Neural crest cell (in vitro differentiated cells): ENCODE results near the gene SHROOM3. TPM values are rescaled to one million over a fixed set of nuclear protein-coding genes. Genes with fewer than 3 reads are reported as not detected.

Experiments
- DNase-seq: peaks from one replicate; pipeline ENCODE4 v3.0.0; 2021; ENCODE audit warnings: low read depth, mixed read lengths, low spot score
- H3K27ac Mint-ChIP-seq: one replicate; pipeline ENCODE4 v1.8.0; 2021; ENCODE audit warnings: mild to moderate bottlenecking, mixed read lengths; ENCODE audit not compliant: unreplicated experiment
- H3K27me3 Mint-ChIP-seq: 2 replicates; pipeline ENCODE4 v1.8.0; 2021; ENCODE audit warnings: low read depth, mild to moderate bottlenecking, mixed read lengths
- H3K36me3 Mint-ChIP-seq: 2 replicates; pipeline ENCODE4 v1.8.0; 2021; ENCODE audit warnings: low read depth, mild to moderate bottlenecking, mixed read lengths
- H3K4me1 Mint-ChIP-seq: 2 replicates; pipeline ENCODE4 v1.8.0; 2021; ENCODE audit warnings: mixed read lengths
- H3K4me3 Mint-ChIP-seq: one replicate; pipeline ENCODE4 v1.8.0; 2021; ENCODE audit warnings: mild to moderate bottlenecking, mixed read lengths
- H3K9me3 Mint-ChIP-seq: 2 replicates; pipeline ENCODE4 v1.8.0; 2021; ENCODE audit warnings: mixed read lengths
- CTCF ChIP-seq: fragments of 200-600 bp; sonication (generic); conservative IDR thresholded peaks from 2 replicates; pipeline ENCODE4 v1.5.0; 2021; ENCODE audit warnings: antibody characterized with exemption, mild to moderate bottlenecking
- total RNA-seq: library from RNA; stranded (reverse); gene quantifications from 2 replicates; pipeline ENCODE4 v1.2.1, GENCODE V29; 2021

The SHROOM3 gene
- total RNA-seq, 1 donor from 2014 or later, result 40.1 TPM

- H3K27me3 Mint-ChIP-seq, result no peaks in the 10 kb centered on the region
- no peak for TF ChIP-seq CTCF
- H3K4me1 Mint-ChIP-seq, result peaks cover 49% of the 10 kb centered on the region
- DNase-seq, result no peak
- H3K36me3 Mint-ChIP-seq, result no peaks in the 10 kb centered on the region
- no peak overlapping the region for H3K4me3 Mint-ChIP-seq
- no peak overlapping the region for H3K27ac Mint-ChIP-seq
- no peaks in the 10 kb centered on the region for H3K9me3 Mint-ChIP-seq
Observed at GRCh38 chr4:76623217-76624045, 188.4 kb downstream of the SHROOM3 start.

GRCh38 chr4:76624241-76624681 lies 189.2 kb downstream of the SHROOM3 start:
- H3K36me3 Mint-ChIP-seq, result peaks cover under 1% of the 10 kb centered on the region
- H3K9me3 Mint-ChIP-seq, result no peaks in the 10 kb centered on the region
- DNase-seq, result peak; percentile 10
- H3K27me3 Mint-ChIP-seq, result no peaks in the 10 kb centered on the region
- peak overlapping the region; percentile 88 for H3K27ac Mint-ChIP-seq
- H3K4me3 Mint-ChIP-seq, result no peak overlapping the region
- H3K4me1 Mint-ChIP-seq, result peaks cover 49% of the 10 kb centered on the region
- TF ChIP-seq CTCF, result no peak

GRCh38 chr4:76624931-76625715 lies 190.1 kb downstream of the SHROOM3 start:
- Mint-ChIP-seq H3K4me1 (peaks cover 46% of the 10 kb centered on the region), H3K4me3 (no peak overlapping the region), H3K36me3 (peaks cover 2% of the 10 kb centered on the region), H3K27ac (peak overlapping the region; percentile 81), H3K9me3 (no peaks in the 10 kb centered on the region), H3K27me3 (no peaks in the 10 kb centered on the region)
- DNase-seq, result no peak
- TF ChIP-seq CTCF, result no peak

- Mint-ChIP-seq H3K4me3 (no peak overlapping the region), H3K27me3 (no peaks in the 10 kb centered on the region), H3K4me1 (peaks cover 42% of the 10 kb centered on the region), H3K27ac (no peak overlapping the region), H3K36me3 (peaks cover 9% of the 10 kb centered on the region), H3K9me3 (peaks cover 7% of the 10 kb centered on the region)
- peak; percentile 51 for TF ChIP-seq CTCF
- DNase-seq, result no peak
Observed at GRCh38 chr4:76626686-76627465, 191.8 kb downstream of the SHROOM3 start.

GRCh38 chr4:76628251-76628650 lies 193.2 kb downstream of the SHROOM3 start:
- peaks cover 15% of the 10 kb centered on the region for H3K36me3 Mint-ChIP-seq
- peaks cover 32% of the 10 kb centered on the region for H3K4me1 Mint-ChIP-seq
- no peak overlapping the region for H3K4me3 Mint-ChIP-seq
- H3K27me3 Mint-ChIP-seq, result no peaks in the 10 kb centered on the region
- no peak for DNase-seq
- H3K9me3 Mint-ChIP-seq, result peaks cover 7% of the 10 kb centered on the region
- H3K27ac Mint-ChIP-seq, result no peak overlapping the region
- TF ChIP-seq CTCF, result no peak
